Metanephros (tissue), 2 donors: ENCODE data around the gene INHA. TPM values are rescaled to one million over a fixed set of nuclear protein-coding genes. Genes with fewer than 3 reads are reported as not detected.

Source experiments
- small RNA-seq: library from RNA; depleted of rRNA; stranded (forward); fragments of <200 nt; gene quantifications from one replicate; pipeline ENCODE3, GENCODE V24; 2014; ENCODE audit warnings: low replicate concordance
- total RNA-seq: library from RNA; depleted of rRNA; stranded (reverse); fragments of >200 nt; gene quantifications from one replicate; pipeline ENCODE4 v1.2.3, GENCODE V29; 2014

Gene INHA, protein sequence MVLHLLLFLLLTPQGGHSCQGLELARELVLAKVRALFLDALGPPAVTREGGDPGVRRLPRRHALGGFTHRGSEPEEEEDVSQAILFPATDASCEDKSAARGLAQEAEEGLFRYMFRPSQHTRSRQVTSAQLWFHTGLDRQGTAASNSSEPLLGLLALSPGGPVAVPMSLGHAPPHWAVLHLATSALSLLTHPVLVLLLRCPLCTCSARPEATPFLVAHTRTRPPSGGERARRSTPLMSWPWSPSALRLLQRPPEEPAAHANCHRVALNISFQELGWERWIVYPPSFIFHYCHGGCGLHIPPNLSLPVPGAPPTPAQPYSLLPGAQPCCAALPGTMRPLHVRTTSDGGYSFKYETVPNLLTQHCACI
- total RNA-seq = 0.58 TPM

GRCh38 chr2:219572237-219573001 is at the start of gene INHA:
Gene INHA, plus strand, starts transcription at chr2:219572310. Its CDS starts 65 bp downstream, at chr2:219572375.

GRCh38 chr2:219543596-219544358 is 28.3 kb upstream of the INHA start, which contains the start of the genes CHPF and TMEM198:
Gene CHPF, minus strand, starts transcription at chr2:219543809. Its CDS starts 271 bp downstream, at chr2:219543538.
Gene TMEM198, plus strand, starts transcription at chr2:219544028. Its CDS starts 700 bp downstream, at chr2:219544728.

GRCh38 chr2:219571311-219572236 is 536 bp upstream of the INHA start, which contains the start of gene OBSL1:
Gene OBSL1, minus strand, starts transcription at chr2:219571539. Its CDS starts 307 bp downstream, at chr2:219571232.

DNA sequence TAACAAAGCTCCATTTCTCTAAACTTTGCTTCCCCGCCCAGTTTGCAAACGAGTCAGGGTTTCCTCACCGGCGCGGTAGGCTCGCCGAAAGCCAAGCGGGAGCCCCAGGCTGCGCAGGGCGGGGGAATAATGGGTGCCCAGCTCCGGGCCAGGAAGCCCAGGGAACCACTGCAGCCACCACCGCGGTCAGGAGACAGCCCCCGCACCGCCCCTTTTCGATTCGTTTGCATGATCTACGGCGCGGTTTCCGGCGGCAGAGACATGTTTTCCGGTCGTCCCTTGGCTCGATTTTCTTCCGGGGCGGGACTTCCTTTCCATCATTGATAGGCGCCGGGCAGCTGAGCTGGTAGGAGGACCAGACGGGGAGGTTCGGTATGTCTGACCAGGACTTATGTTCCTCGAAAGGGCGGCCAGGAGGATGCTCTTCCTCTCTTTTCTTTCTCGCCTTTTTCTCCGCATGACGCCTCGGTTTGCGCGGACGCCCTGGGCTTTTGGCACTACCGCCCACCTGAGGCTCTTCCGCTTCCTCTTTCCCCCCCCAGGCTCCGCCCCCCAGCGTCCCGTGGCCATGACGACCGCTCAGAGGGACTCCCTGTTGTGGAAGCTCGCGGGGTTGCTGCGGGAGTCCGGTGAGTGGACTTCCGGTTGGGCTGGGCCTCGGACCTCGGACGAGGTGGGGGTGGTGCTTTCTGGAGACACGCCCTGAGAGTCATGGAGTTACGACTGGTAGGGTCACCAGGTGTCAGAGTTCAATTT is 25.6 kb downstream of the INHA start, which contains the start of gene STK11IP:
STK11IP (plus strand) TSS at position 306 of the 756 bp plus-strand sequence; CDS start at position 569, 263 bp downstream.

Small RNA genes within 50 kb of the gene (small RNA-seq; reads per million reads assigned to genes)
- gene MIR3132 = not detected
- gene RN7SKP213 = not detected

Other genes starting within 250 kb of the INHA start
- not detected for gene RESP18, start 239.6 kb upstream of the INHA start, total RNA-seq
- gene DNPEP, start 184.4 kb upstream of the INHA start, total RNA-seq = 64.8 TPM
- 582 TPM for gene DES, start 153.9 kb upstream of the INHA start, total RNA-seq
- gene SPEG, start 137.5 kb upstream of the INHA start, total RNA-seq = 39.6 TPM
- gene GMPPA, start 73.4 kb upstream of the INHA start, total RNA-seq = 31.6 TPM
- 0.18 TPM for gene ASIC4, start 57.8 kb upstream of the INHA start, total RNA-seq
- 90.4 TPM for gene CHPF, start 28.5 kb upstream of the INHA start, total RNA-seq
- 4.6 TPM for gene TMEM198, start 28.3 kb upstream of the INHA start, total RNA-seq
- 146 TPM for gene OBSL1, start 771 bp upstream of the INHA start, total RNA-seq
- 26.2 TPM for gene STK11IP, start 25.5 kb downstream of the INHA start, total RNA-seq
- 8.3 TPM for gene SLC4A3, start 55.3 kb downstream of the INHA start, total RNA-seq